Gastroesophageal sphincter (tissue), 3 donors: Measurements from ENCODE around the gene ADGRG7.

Source experiments
- CTCF ChIP-seq, 4 experiments: fragments of 200-600 bp in 2 of 4; fragments of 450-650 bp in 2 of 4; sonication (generic) in 1 of 4; IDR thresholded peaks; one replicate each; pipeline ENCODE4 v1.5.1; 2017 to 2019; ENCODE audit warnings: antibody characterized with exemption in 4 of 4, mild to moderate bottlenecking in 2 of 4, moderate library complexity in 2 of 4
- POLR2A ChIP-seq, 2 donors: fragments of 450-650 bp; IDR thresholded peaks; one replicate each; pipeline ENCODE4 v1.6.1; 2017; ENCODE audit warnings: antibody characterized with exemption in 2 of 2, mild to moderate bottlenecking in 2 of 2, moderate library complexity in 1 of 2
- POLR2AphosphoS5 ChIP-seq: sonication (generic); formaldehyde crosslinking; IDR thresholded peaks from one replicate; pipeline ENCODE4 v1.6.1; 2017; ENCODE audit warnings: antibody characterized with exemption

- no peak for TF ChIP-seq CTCF (IDR thresholded peaks at IDR 0.05)
- no peak for TF ChIP-seq POLR2A (IDR thresholded peaks at IDR 0.05)
- TF ChIP-seq POLR2AphosphoS5 = no peak
Measured at GRCh38 chr3:100732435-100732834, 123.0 kb downstream of the ADGRG7 start.
